SU-DHL-6 (cell line): Measurements from ENCODE around the gene SYNPO2L.

ENCODE experiments used
- H2AFZ ChIP-seq: fragments of 200-600 bp; sonication (generic); 2 replicates; pipeline ENCODE4 v1.6.1; 2014; ENCODE audit warnings: low read depth, mild to moderate bottlenecking, moderate library complexity, mixed read lengths, antibody characterized with exemption, low read length; ENCODE audit not compliant: severe bottlenecking
- H3F3A ChIP-seq: fragments of 200-600 bp; shearing (Covaris generic); 2 replicates; pipeline ENCODE4 v1.6.0; 2016; ENCODE audit warnings: antibody characterized with exemption, mild to moderate bottlenecking; ENCODE audit not compliant: insufficient read depth
- H3K27ac ChIP-seq: fragments of 200-600 bp; sonication (generic); 2 replicates; pipeline ENCODE4 v1.5.1; 2016; ENCODE audit warnings: low read depth, mild to moderate bottlenecking, low read length, moderate library complexity, mixed read lengths
- H3K27me3 ChIP-seq: fragments of 200-600 bp; sonication (generic), shearing (Covaris generic); 2 replicates; pipeline ENCODE4 v1.6.0; 2014; ENCODE audit warnings: mild to moderate bottlenecking, low read length
- H3K36me3 ChIP-seq: fragments of 200-600 bp; sonication (generic); 2 replicates; pipeline ENCODE4 v1.6.1; 2014; ENCODE audit warnings: mild to moderate bottlenecking, low read length, mixed read lengths
- H3K4me2 ChIP-seq: fragments of 300-600, 200-600 bp; shearing (Covaris generic), sonication (generic); 2 replicates; pipeline ENCODE4 v1.6.0; 2014; ENCODE audit warnings: low read length, low read depth, mild to moderate bottlenecking; ENCODE audit not compliant: poor library complexity, severe bottlenecking
- H3K4me3 ChIP-seq: fragments of 200-600 bp; sonication (generic); 2 replicates; pipeline ENCODE4 v1.5.1; 2014; ENCODE audit warnings: antibody characterized with exemption, low read length, mild to moderate bottlenecking, mixed read lengths; ENCODE audit not compliant: insufficient read depth, poor library complexity, severe bottlenecking
- H3K79me2 ChIP-seq: fragments of 200-600 bp; sonication (generic); 2 replicates; pipeline ENCODE4 v1.6.1; 2014; ENCODE audit warnings: mild to moderate bottlenecking, low read length, moderate library complexity; ENCODE audit not compliant: insufficient read depth
- H3K9ac ChIP-seq: fragments of 200-600 bp; sonication (generic); 2 replicates; pipeline ENCODE4 v1.7.0; 2014; ENCODE audit warnings: mild to moderate bottlenecking, low read length
- H3K9me2 ChIP-seq: fragments of 200-600 bp; sonication (generic); replicated peaks from 2 replicates; pipeline ENCODE4 v1.6.1; 2014; ENCODE audit warnings: low read length; ENCODE audit not compliant: insufficient read depth
- H3K9me3 ChIP-seq: fragments of 200-600 bp; sonication (generic); 2 replicates; pipeline ENCODE4 v1.6.1; 2014; ENCODE audit warnings: low read length, mixed read lengths; ENCODE audit not compliant: insufficient read depth
- H4K20me1 ChIP-seq: fragments of 200-600 bp; sonication (generic); 2 replicates; pipeline ENCODE4 v1.6.1; 2014; ENCODE audit warnings: low read depth, mild to moderate bottlenecking, antibody characterized with exemption, low read length, moderate library complexity, mixed read lengths
- EZH2phosphoT487 ChIP-seq: fragments of 200-600 bp; sonication (generic), shearing (Covaris generic); conservative IDR thresholded peaks from 2 replicates; pipeline ENCODE4 v1.6.1; 2018; ENCODE audit warnings: mild to moderate bottlenecking, antibody characterized with exemption, low read length, moderate library complexity, mixed read lengths
- TF ChIP-seq, protein P1 (sequence below): fragments of 200-600 bp; sonication (generic); IDR thresholded peaks from one replicate; pipeline ENCODE4 v1.5.1; 2017; ENCODE audit warnings: antibody characterized with exemption, mild to moderate bottlenecking, low read length, moderate library complexity; ENCODE audit not compliant: insufficient read depth, poor library complexity, severe bottlenecking

Gene SYNPO2L

DNA sequence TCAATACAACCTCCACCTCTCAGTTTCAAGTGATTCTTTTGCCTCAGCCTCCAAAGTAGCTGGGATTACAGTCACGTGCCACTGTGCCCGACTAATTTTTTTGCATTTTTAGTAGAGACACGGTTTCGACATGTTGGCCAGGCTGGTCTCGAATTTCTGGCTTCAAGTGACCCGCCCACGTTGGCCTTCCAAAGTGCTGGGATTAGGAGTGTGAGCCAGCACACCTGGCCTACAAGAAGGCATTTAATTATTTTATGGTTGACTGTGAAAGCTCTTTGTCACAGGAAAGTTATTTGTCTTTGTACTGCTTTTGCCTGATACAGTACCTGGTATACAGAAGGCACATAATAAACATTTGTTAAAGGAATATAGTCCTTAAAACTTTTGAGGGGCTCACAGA lies 27.4 kb downstream of the SYNPO2L start:
- Histone ChIP-seq H3K79me2 (no peaks in the 10 kb centered on the region), H4K20me1 (no peaks in the 10 kb centered on the region), H3K27me3 (no peaks in the 10 kb centered on the region), H2AFZ (no peak overlapping the region), H3K27ac (no peak overlapping the region), H3F3A (peaks cover 4% of the 10 kb centered on the region; the same call in 1 of the 2 replicates), H3K9me3 (no peaks in the 10 kb centered on the region), H3K4me2 (no peak overlapping the region), H3K4me3 (no peak overlapping the region), H3K9me2 (no peaks in the 10 kb centered on the region), H3K9ac (no peak overlapping the region), H3K36me3 (no peaks in the 10 kb centered on the region)
- TF ChIP-seq EZH2phosphoT487, result no peak
- TF ChIP-seq, protein P1, sequence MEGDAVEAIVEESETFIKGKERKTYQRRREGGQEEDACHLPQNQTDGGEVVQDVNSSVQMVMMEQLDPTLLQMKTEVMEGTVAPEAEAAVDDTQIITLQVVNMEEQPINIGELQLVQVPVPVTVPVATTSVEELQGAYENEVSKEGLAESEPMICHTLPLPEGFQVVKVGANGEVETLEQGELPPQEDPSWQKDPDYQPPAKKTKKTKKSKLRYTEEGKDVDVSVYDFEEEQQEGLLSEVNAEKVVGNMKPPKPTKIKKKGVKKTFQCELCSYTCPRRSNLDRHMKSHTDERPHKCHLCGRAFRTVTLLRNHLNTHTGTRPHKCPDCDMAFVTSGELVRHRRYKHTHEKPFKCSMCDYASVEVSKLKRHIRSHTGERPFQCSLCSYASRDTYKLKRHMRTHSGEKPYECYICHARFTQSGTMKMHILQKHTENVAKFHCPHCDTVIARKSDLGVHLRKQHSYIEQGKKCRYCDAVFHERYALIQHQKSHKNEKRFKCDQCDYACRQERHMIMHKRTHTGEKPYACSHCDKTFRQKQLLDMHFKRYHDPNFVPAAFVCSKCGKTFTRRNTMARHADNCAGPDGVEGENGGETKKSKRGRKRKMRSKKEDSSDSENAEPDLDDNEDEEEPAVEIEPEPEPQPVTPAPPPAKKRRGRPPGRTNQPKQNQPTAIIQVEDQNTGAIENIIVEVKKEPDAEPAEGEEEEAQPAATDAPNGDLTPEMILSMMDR, result no peak

DNA sequence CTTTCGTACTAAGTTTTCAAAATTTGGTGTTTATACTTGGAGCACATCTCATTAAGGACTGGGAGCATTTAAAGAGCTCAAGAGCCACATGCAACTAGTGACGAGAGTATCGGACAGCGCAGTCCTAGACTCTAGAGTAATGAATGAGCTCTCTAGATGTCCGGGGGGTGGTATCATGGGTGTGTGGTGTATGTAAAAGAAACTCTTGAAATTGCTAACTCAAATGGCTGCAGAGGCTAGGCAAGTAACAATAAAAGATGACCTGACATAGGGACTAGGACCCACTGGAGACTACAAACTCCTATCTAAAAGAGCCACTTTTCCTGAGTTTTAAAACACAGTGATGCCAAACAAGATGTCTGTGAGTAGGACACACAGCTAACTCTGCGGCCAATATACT lies 28.5 kb downstream of the SYNPO2L start:
- Histone ChIP-seq H3K27me3 (no peaks in the 10 kb centered on the region), H2AFZ (no peak overlapping the region), H3K9me2 (no peaks in the 10 kb centered on the region), H3K4me3 (no peak overlapping the region), H3F3A (peaks cover 4% of the 10 kb centered on the region; the same call in 1 of the 2 replicates), H3K9ac (no peak overlapping the region), H3K79me2 (no peaks in the 10 kb centered on the region), H4K20me1 (no peaks in the 10 kb centered on the region), H3K4me2 (no peak overlapping the region), H3K9me3 (no peaks in the 10 kb centered on the region), H3K36me3 (no peaks in the 10 kb centered on the region), H3K27ac (no peak overlapping the region)
- TF ChIP-seq EZH2phosphoT487, result no peak
- TF ChIP-seq, protein P1, result no peak

DNA sequence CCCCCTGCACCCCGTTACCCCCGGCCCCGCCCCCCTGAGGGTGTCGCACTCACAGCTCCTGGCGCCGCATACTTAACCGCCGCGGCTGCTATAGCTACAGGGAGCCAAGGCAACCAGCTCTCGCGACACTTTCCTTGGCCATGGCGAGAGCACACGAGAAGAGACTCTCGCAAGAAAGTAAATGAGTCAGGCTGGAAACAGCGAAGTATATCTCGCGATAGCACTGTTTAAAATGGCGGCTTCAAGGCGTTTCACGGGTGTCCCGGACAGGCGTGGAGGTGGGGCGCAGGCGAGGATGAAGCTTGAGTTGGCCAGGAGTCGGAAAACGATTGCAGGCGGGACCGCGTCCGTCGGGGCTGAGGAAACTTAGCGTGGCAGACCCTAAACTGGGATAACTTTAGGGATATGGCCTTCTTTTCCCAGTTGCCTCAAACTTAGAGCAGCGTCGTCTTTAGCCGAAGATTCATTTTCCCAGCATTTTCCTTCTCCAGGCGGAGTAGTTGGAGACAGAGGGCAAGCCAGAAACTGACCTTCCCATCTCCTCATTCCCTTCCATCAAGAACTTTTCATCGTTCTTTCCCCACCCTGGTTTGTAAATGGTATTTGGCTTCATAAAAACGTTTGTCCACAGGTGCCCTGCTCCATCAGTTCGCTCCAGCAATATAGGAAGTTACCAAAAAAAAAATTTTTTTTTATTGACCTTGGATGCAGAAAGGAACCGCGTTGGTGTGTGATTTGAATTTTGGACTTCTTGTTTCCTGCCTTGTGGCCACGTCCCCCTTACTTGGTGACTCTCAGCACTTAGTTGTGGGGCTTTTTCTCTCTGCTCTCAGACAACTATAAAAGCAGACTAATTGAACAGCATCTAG lies 29.7 kb downstream of the SYNPO2L start:
- peak overlapping the region; percentile 91 for H2AFZ ChIP-seq

More for the DNA sequence above, 29.7 kb downstream of the SYNPO2L start:
- H3K9ac ChIP-seq, result peak overlapping the region; percentile 80
- no peak for TF ChIP-seq EZH2phosphoT487
- TF ChIP-seq, protein P1, result no peak
- H4K20me1 ChIP-seq, result no peaks in the 10 kb centered on the region
- H3K27ac ChIP-seq, result peak overlapping the region; percentile 23; the same call in 1 of the 2 replicates
- no peaks in the 10 kb centered on the region for H3K36me3 ChIP-seq
- H3K79me2 ChIP-seq, result no peaks in the 10 kb centered on the region
- H3F3A ChIP-seq, result peaks cover 4% of the 10 kb centered on the region; the same call in 1 of the 2 replicates
- H3K4me2 ChIP-seq, result peak overlapping the region; percentile 95
- no peaks in the 10 kb centered on the region for H3K9me2 ChIP-seq
- no peaks in the 10 kb centered on the region for H3K9me3 ChIP-seq
- peak overlapping the region; percentile 76 for H3K4me3 ChIP-seq
- no peaks in the 10 kb centered on the region for H3K27me3 ChIP-seq
